ENCODE results near the gene PUSL1. TPM values are rescaled to one million over a fixed set of nuclear protein-coding genes. Genes with fewer than 3 reads are reported as not detected.

Gene PUSL1
- total RNA-seq, 6 experiments from 2014 or later = 5.6 to 21.6 (median 8.4) TPM

DNA sequence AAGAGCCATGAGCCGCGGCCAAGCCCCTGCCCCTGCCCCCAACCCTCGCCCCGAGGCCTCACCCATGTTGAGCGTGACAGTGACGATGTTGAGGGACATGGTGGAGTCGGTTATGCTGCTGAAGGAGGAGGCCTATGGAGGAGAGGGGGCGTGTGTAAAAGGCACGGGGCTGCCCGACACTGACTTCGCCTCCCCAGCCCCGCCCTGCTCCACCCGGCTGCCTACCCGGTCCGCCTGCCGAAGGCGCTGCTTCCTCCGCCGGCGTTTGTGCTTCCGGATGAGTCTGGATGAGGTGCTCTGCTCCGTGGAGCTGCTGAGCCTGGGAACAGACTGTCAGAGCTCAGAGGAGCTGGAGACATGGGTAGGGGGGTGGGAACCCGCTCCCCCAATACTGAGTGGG lies 31.8 kb downstream of the PUSL1 start:
- no peak overlapping the region for H3K4me3 ChIP-seq
- H3K36me3 ChIP-seq = peaks cover 0 to 18% (median 2%) of the 10 kb centered on the region in 4 donors
- H3K9me3 ChIP-seq = no peaks in the 10 kb centered on the region
- H3K4me1 ChIP-seq = peaks cover 0 to 21% (median 12%) of the 10 kb centered on the region in 4 donors
- H3K27me3 ChIP-seq = no peaks in the 10 kb centered on the region
- ATAC-seq (no peak), DNase-seq (no peak)
- intact Hi-C loops (cut with DNase I) = no loop called here
- H3K27ac ChIP-seq = no peak overlapping the region
- TF ChIP-seq, protein P1, sequence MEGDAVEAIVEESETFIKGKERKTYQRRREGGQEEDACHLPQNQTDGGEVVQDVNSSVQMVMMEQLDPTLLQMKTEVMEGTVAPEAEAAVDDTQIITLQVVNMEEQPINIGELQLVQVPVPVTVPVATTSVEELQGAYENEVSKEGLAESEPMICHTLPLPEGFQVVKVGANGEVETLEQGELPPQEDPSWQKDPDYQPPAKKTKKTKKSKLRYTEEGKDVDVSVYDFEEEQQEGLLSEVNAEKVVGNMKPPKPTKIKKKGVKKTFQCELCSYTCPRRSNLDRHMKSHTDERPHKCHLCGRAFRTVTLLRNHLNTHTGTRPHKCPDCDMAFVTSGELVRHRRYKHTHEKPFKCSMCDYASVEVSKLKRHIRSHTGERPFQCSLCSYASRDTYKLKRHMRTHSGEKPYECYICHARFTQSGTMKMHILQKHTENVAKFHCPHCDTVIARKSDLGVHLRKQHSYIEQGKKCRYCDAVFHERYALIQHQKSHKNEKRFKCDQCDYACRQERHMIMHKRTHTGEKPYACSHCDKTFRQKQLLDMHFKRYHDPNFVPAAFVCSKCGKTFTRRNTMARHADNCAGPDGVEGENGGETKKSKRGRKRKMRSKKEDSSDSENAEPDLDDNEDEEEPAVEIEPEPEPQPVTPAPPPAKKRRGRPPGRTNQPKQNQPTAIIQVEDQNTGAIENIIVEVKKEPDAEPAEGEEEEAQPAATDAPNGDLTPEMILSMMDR (IDR thresholded peaks at IDR 0.05) = no peak
- TF ChIP-seq POLR2A (IDR thresholded peaks at IDR 0.05) = no peak
- 90% methylated on average over 10 of the region's 23 CpGs for WGBS (ENCODE audit: insufficient coverage, low coverage, low lambda C conversion rate, missing lambda C conversion rate)

DNA sequence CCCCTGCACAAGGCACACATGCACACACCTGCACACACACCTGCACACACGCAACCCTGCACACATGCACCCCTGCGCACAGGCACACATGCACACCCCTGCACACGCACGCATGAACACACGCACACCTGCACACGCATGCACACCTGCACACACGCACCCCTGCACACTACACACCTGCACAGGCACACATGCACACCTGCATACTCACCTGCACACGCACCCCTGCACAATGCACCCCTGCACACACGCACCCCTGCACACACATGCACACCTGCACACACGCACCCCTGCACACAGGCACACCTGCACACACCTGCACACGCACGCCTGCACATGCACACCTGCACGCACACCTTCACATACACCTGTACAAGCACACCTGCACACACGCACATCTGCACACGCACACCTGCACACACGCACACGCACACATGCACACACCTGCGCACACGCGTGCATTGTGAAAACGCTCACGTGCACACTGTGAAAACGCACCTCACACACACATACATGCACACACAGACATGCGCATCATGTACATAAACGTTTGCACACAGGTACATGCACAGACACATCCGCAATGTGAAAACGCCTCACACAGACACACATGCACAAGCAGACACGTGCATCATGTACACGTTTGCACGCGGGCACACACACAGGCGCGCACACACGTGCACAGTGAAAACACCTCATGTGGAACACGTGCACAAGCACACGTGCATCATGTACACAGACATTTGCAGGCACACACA lies 32.6 kb downstream of the PUSL1 start:
- Histone ChIP-seq H3K27ac (no peak overlapping the region), H3K4me1 (peaks cover 0 to 29% (median 16%) of the 10 kb centered on the region in 4 donors), H3K36me3 (peaks cover 0 to 18% (median 2%) of the 10 kb centered on the region in 4 donors), H3K4me3 (no peak overlapping the region), H3K9me3 (no peaks in the 10 kb centered on the region), H3K27me3 (no peaks in the 10 kb centered on the region)
- intact Hi-C loops (cut with DNase I) = no loop called here
- 88% methylated on average over 25 of the region's 36 CpGs for WGBS (ENCODE audit: insufficient coverage, low coverage, low lambda C conversion rate, missing lambda C conversion rate)
- DNase-seq (no peak), ATAC-seq (no peak)
- no peak for TF ChIP-seq POLR2A (IDR thresholded peaks at IDR 0.05)
- TF ChIP-seq, protein P1 (IDR thresholded peaks at IDR 0.05) = no peak

DNA sequence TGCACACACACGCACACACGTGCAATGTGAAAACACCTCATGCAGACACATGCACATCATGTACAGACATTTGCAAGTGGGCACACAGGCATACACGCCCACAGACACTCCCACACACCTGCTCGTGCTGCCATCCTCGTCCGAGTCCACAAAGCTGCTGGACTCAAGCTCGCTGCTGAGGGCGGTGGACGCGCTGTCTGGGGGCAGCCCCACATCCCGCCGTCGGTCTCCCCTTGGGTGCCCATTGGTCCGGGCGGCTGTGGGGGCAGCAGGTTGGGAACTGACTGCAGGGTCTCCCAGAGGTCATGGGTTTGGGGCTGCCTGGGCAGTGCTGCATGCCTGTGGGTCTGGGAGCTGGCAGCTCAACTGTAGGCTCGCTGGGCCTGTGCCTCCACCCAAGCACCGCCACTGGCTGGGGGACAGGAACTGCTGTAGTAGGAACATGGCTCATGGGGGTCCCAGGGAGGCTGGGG lies 33.2 kb downstream of the PUSL1 start:
- no CpG with 5 or more reads among the region's 17 CpGs for WGBS (ENCODE audit: insufficient coverage, low coverage, low lambda C conversion rate, missing lambda C conversion rate)
- ATAC-seq (no peak), DNase-seq (no peak)
- peaks cover 0 to 18% (median 2%) of the 10 kb centered on the region in 4 donors for H3K36me3 ChIP-seq
- no peaks in the 10 kb centered on the region for H3K9me3 ChIP-seq
- TF ChIP-seq, protein P1 (IDR thresholded peaks at IDR 0.05) = no peak
- peaks cover 0 to 35% (median 19%) of the 10 kb centered on the region in 4 donors for H3K4me1 ChIP-seq
- H3K27ac ChIP-seq = no peak overlapping the region
- intact Hi-C loops (cut with DNase I) = no loop called here
- H3K4me3 ChIP-seq = no peak overlapping the region
- H3K27me3 ChIP-seq = no peaks in the 10 kb centered on the region

DNA sequence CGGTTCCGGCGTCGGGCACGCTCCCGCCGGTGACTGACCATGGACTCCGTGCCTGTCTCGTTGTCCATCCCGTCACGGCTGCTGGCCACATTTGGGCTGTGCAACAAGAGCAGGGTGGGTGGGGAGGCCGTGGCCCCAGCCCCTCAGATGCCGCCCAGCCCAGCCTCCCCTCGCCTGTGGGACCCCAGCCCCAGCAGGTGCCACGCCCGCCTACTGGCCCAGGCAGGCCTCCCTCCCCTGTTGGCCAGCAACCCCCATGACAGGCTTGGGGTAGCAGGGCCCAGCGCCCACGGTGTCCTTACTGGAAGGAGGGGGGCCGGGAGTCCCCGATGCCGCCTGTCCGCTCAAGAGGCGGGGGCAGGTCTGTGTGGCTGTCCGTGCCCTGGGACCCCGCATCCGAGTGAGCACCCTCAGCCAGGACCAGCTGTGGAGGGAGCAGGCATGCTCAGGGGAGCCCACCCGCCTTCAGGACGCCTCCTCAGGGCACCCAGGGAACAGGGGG lies 33.7 kb downstream of the PUSL1 start:
- H3K9me3 ChIP-seq = no peaks in the 10 kb centered on the region
- no peak overlapping the region for H3K4me3 ChIP-seq
- no peak for TF ChIP-seq POLR2A (IDR thresholded peaks at IDR 0.05)
- TF ChIP-seq, protein P1 (IDR thresholded peaks at IDR 0.05) = no peak
- no peaks in the 10 kb centered on the region for H3K27me3 ChIP-seq
- intact Hi-C loops (cut with DNase I) = no loop called here
- H3K36me3 ChIP-seq = peaks cover 0 to 18% (median 2%) of the 10 kb centered on the region in 4 donors
- DNase-seq (no peak), ATAC-seq (no peak)
- WGBS (ENCODE audit: insufficient coverage, low coverage, low lambda C conversion rate, missing lambda C conversion rate) = no CpG with 5 or more reads among the region's 28 CpGs
- peaks cover 0 to 40% (median 21%) of the 10 kb centered on the region in 4 donors for H3K4me1 ChIP-seq
- no peak overlapping the region for H3K27ac ChIP-seq

Measured in right lobe of liver (tissue), 6 donors.